Neuronal stem cell (in vitro differentiated cells): ENCODE measurements around the gene ACAT2.

Experiments used
- DNase-seq: peaks from one replicate; pipeline ENCODE4 v3.0.0-alpha.2; 2013; ENCODE audit warnings: low spot score
- H2AFZ ChIP-seq: one replicate; pipeline ENCODE4 v1.6.1; 2013; ENCODE audit warnings: mild to moderate bottlenecking, low read length, inconsistent platforms
- H2AK5ac ChIP-seq: 2 replicates; pipeline ENCODE4 v1.6.1; 2013; ENCODE audit warnings: low read depth, mild to moderate bottlenecking, inconsistent platforms, low read length, moderate library complexity, mixed read lengths
- H2BK120ac ChIP-seq: 2 replicates; pipeline ENCODE4 v1.6.1; 2013; ENCODE audit warnings: low read depth, mild to moderate bottlenecking, inconsistent platforms, low read length, moderate library complexity, mixed read lengths
- H2BK12ac ChIP-seq: one replicate; pipeline ENCODE4 v1.6.1; 2013; ENCODE audit warnings: low read length, inconsistent platforms
- H2BK15ac ChIP-seq: 2 replicates; pipeline ENCODE4 v1.6.1; 2013; ENCODE audit warnings: mild to moderate bottlenecking, low read length, inconsistent platforms, mixed read lengths
- H2BK5ac ChIP-seq: one replicate; pipeline ENCODE4 v1.6.1; 2013; ENCODE audit warnings: inconsistent platforms, mild to moderate bottlenecking, low read length, moderate library complexity
- H3K14ac ChIP-seq: one replicate; pipeline ENCODE4 v1.6.1; 2013; ENCODE audit warnings: low read length, inconsistent platforms
- H3K18ac ChIP-seq: 2 replicates; pipeline ENCODE4 v1.6.1; 2013; ENCODE audit warnings: low read length, inconsistent platforms
- H3K23ac ChIP-seq: 2 replicates; pipeline ENCODE4 v1.6.1; 2013; ENCODE audit warnings: low read depth, mild to moderate bottlenecking, mixed read lengths, low read length, inconsistent platforms; ENCODE audit not compliant: poor library complexity
- H3K27ac ChIP-seq: replicated peaks from 3 replicates; pipeline ENCODE4 v1.5.1; 2013; ENCODE audit warnings: low read length, inconsistent platforms
- H3K27me3 ChIP-seq, 3 experiments: 2 replicates each; pipeline ENCODE4 v1.6.1; 2013; ENCODE audit warnings: low read length in 3 of 3, mild to moderate bottlenecking in 2 of 3, inconsistent platforms in 1 of 3, low read depth in 1 of 3, mixed read lengths in 1 of 3, moderate library complexity in 1 of 3; ENCODE audit not compliant: control insufficient read depth in 3 of 3, insufficient read depth in 3 of 3
- H3K36me3 ChIP-seq, 2 donors: replicated peaks in 1 of 2; 2 replicates each; pipeline ENCODE4 v1.6.1; 2013; ENCODE audit warnings: low read length in 2 of 2; ENCODE audit not compliant: control insufficient read depth in 2 of 2, insufficient read depth in 2 of 2
- H3K4ac ChIP-seq: 2 replicates; pipeline ENCODE4 v1.6.1; 2013; ENCODE audit warnings: inconsistent platforms, mild to moderate bottlenecking, low read length, moderate library complexity
- H3K4me1 ChIP-seq, 2 donors: 1 replicate in 1 of 2; 2 replicates in 1 of 2; pipeline ENCODE4 v1.6.1; 2013; ENCODE audit warnings: low read length in 2 of 2, low read depth in 1 of 2; ENCODE audit not compliant: control insufficient read depth in 2 of 2, insufficient read depth in 1 of 2
- H3K4me2 ChIP-seq: one replicate; pipeline ENCODE4 v1.6.1; 2013; ENCODE audit warnings: mild to moderate bottlenecking, low read length, inconsistent platforms; ENCODE audit not compliant: insufficient read depth, poor library complexity, severe bottlenecking
- H3K4me3 ChIP-seq, 2 donors: 2 replicates each; pipeline ENCODE4 v1.5.1; 2013; ENCODE audit warnings: low read length in 2 of 2, mild to moderate bottlenecking in 2 of 2, inconsistent platforms in 1 of 2, moderate library complexity in 1 of 2
- H3K79me1 ChIP-seq: one replicate; pipeline ENCODE4 v1.6.1; 2013; ENCODE audit warnings: low read depth, mild to moderate bottlenecking, inconsistent platforms, low read length, moderate library complexity
- H3K9ac ChIP-seq: one replicate; pipeline ENCODE4 v1.6.1; 2013; ENCODE audit warnings: mild to moderate bottlenecking, low read depth, low read length, inconsistent platforms; ENCODE audit not compliant: poor library complexity
- H3K9me3 ChIP-seq, 2 donors: replicated peaks in 1 of 2; 2 replicates each; pipeline versions ENCODE3 to v1.6.1; 2013; ENCODE audit warnings: low read length in 2 of 2, mild to moderate bottlenecking in 2 of 2, inconsistent platforms in 1 of 2, low read depth in 1 of 2, mixed read lengths in 1 of 2, moderate library complexity in 1 of 2; ENCODE audit not compliant: control insufficient read depth in 2 of 2, insufficient read depth in 1 of 2
- H4K8ac ChIP-seq: one replicate; pipeline ENCODE4 v1.6.1; 2013; ENCODE audit warnings: low read depth, mild to moderate bottlenecking, inconsistent platforms, low read length, moderate library complexity
- H4K91ac ChIP-seq: one replicate; pipeline ENCODE4 v1.6.1; 2013; ENCODE audit warnings: low read length, low read depth, mild to moderate bottlenecking, inconsistent platforms; ENCODE audit not compliant: poor library complexity
- WGBS, 2 donors: extraction: QIAGEN DNeasy Blood & Tissue Kit; methylation state at CpG; one replicate each; pipeline ENCODE4 v1.1.7; 2013; ENCODE audit warnings: missing lambda C conversion rate in 2 of 2, mixed read lengths in 1 of 2; ENCODE audit not compliant: insufficient read length in 2 of 2, insufficient replicate concordance in 1 of 2; ENCODE audit errors: extremely low coverage in 2 of 2; 5-methylcytosine and 5-hydroxymethylcytosine counted together

ACAT2 gene

DNA sequence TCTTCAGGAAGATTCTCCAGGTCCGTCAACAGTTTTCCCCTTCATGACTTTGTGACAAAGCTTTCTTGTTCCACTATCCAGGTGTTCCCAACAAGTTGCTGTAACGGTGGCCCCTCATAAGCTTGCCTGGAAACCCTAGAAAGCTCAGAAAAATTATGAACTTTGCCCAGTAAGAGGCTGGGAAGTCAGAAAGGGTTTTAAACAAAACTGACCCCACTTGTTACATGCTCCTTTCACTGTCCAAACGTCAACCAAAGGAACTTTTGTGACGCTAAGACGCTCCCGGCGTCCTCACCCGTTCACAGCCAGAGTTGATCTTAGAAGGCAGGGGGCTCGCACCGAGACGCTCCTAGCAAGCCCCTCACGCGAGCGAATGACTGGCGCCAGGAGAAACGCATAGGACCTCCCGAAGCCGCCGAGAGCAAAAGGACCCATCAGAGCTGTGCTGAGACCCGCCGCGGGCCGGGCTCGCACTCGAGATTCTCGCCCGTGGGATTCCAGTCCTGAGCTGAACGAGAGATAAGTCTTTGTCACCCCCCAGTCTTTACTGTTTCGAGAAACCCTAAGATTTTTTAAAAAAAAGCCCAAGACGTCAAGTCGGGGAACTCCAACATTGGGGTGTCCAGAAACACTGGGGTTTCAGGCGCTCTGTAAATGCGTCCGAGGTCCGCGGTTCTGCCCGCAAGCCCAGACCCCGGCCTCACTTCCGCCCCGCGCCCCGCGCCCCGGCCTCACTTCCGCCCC, 544 bp upstream of the ACAT2 start:
- peak overlapping the region; percentile 13 for H2BK120ac ChIP-seq
- peak overlapping the region; percentile 92 for H2AFZ ChIP-seq
- peaks cover 9% of the 10 kb centered on the region for H3K79me1 ChIP-seq
- no peaks in the 10 kb centered on the region for H3K27me3 ChIP-seq
- peaks cover 26 to 78% of the 10 kb centered on the region in 2 donors for H3K36me3 ChIP-seq
- no peak overlapping the region for H4K91ac ChIP-seq
- peak overlapping the region; percentile 37 for H3K9ac ChIP-seq
- H3K27ac ChIP-seq: peak overlapping the region; percentile 84
- H2AK5ac ChIP-seq: peak overlapping the region; percentile 66
- peak overlapping the region; percentile 84 for H3K18ac ChIP-seq
- no peak overlapping the region for H4K8ac ChIP-seq
- peak overlapping the region; percentile 25 to 75 for H3K4me3 ChIP-seq
- peak; percentile 32 for DNase-seq
- peaks cover 16 to 28% of the 10 kb centered on the region in 2 donors for H3K4me1 ChIP-seq
- no peaks in the 10 kb centered on the region for H3K9me3 ChIP-seq
- WGBS, 2 donors: no CpG with 5 or more reads among the region's 45 CpGs
- peak overlapping the region; percentile 92 for H3K23ac ChIP-seq
- no peak overlapping the region for H2BK15ac ChIP-seq
- H2BK12ac ChIP-seq: no peak overlapping the region
- no peak overlapping the region for H3K4ac ChIP-seq
- H2BK5ac ChIP-seq: no peak overlapping the region
- H3K4me2 ChIP-seq: peak overlapping the region; percentile 72
- no peak overlapping the region for H3K14ac ChIP-seq

DNA sequence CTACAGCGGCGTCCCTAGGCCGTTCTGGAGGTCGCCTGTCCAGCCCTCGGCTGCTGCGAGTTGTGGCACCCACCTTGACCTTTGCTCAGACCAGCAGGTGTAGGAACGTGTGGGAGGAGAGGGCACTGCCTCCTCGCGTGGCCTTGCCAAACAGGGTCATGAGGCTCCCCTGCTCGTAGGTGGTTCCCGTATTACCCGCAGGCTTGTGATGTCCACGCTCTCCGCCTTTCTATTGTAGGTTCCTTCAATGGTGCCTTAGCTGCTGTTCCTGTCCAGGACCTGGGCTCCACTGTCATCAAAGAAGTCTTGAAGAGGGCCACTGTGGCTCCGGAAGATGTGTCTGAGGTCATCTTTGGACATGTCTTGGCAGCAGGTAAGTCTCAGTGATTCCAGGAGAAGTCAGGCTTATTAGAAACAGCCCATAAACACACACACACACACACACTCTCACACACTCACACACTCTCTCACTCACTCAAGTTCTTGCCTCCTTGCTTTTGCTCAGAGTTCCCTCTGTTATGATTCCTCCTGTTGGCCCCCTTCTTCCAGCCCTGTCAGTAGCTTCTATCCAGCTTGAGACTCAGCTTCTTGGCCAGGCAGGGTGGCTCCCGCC, 942 bp downstream of the ACAT2 start:
- no peak for DNase-seq
- Histone ChIP-seq H2BK120ac (no peak overlapping the region), H3K4me3 (peak overlapping the region; percentile 75 to 84), H3K4me1 (peaks cover 16 to 28% of the 10 kb centered on the region in 2 donors), H3K4me2 (peak overlapping the region; percentile 75), H3K27ac (peak overlapping the region; percentile 79), H3K14ac (no peak overlapping the region), H3K9me3 (no peaks in the 10 kb centered on the region), H2AFZ (peak overlapping the region; percentile 5), H4K8ac (no peak overlapping the region), H2BK5ac (no peak overlapping the region), H3K4ac (peak overlapping the region; percentile 53), H2BK15ac (peak overlapping the region; percentile 7), H2AK5ac (peak overlapping the region; percentile 30), H3K23ac (peak overlapping the region; percentile 8), H4K91ac (no peak overlapping the region), H2BK12ac (peak overlapping the region; percentile 47), H3K9ac (peak overlapping the region; percentile 82), H3K18ac (peak overlapping the region; percentile 93), H3K79me1 (peaks cover 13% of the 10 kb centered on the region), H3K27me3 (no peaks in the 10 kb centered on the region), H3K36me3 (peaks cover 34 to 78% of the 10 kb centered on the region in 2 donors)
- no CpG with 5 or more reads among the region's 16 CpGs for WGBS, 2 donors

DNA sequence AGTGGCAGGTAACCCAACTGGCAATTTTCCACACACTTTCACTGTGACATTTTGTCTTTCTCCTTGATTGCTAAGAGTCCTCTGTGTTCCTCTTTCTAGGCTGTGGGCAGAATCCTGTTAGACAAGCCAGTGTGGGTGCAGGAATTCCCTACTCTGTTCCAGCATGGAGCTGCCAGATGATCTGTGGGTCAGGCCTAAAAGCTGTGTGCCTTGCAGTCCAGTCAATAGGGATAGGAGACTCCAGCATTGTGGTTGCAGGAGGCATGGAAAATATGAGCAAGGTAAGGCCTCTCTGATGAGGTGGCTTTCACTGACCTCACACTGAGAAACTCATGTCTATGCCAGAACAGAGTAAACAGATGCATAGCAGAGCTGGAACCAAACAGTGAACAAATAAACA, 5.1 kb downstream of the ACAT2 start:
- Histone ChIP-seq H3K4me1 (peaks cover 9 to 15% of the 10 kb centered on the region in 2 donors), H2BK12ac (no peak overlapping the region), H2BK15ac (no peak overlapping the region), H3K9me3 (peaks cover 2 to 7% of the 10 kb centered on the region in 2 donors), H4K8ac (no peak overlapping the region), H2BK120ac (no peak overlapping the region), H3K27ac (no peak overlapping the region), H2BK5ac (no peak overlapping the region), H2AFZ (no peak overlapping the region), H3K23ac (no peak overlapping the region), H3K9ac (no peak overlapping the region), H3K4ac (no peak overlapping the region), H3K36me3 (peaks cover 48 to 92% of the 10 kb centered on the region in 2 donors), H3K18ac (no peak overlapping the region), H2AK5ac (no peak overlapping the region), H4K91ac (no peak overlapping the region), H3K79me1 (peaks cover 13% of the 10 kb centered on the region), H3K14ac (no peak overlapping the region), H3K27me3 (no peaks in the 10 kb centered on the region), H3K4me3 (no peak overlapping the region), H3K4me2 (no peak overlapping the region)
- no peak for DNase-seq

DNA sequence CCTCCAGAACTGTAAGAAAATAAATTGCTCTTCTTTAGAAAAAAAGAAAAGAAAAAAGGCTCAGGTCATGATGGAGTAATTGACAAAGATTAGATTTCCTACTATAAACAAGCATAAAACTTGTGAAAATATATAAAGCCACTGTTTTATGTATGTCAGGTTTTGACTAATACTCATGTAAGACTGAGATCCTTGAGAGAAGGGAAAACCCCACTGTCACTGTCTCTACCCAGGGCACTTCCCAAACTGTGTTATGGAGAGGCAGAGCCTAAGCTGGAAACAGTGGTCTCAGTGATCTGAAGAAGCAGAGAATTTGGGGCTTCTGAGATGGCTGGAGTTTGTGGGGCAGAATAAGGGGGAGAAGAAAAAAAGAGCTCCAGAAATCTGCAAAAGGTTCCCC, 7.6 kb downstream of the ACAT2 start:
- no peak overlapping the region for H4K91ac ChIP-seq
- no peak overlapping the region for H3K14ac ChIP-seq
- no peak overlapping the region for H3K9ac ChIP-seq
- peaks cover 2 to 7% of the 10 kb centered on the region in 2 donors for H3K9me3 ChIP-seq
- H4K8ac ChIP-seq: no peak overlapping the region
- no peak overlapping the region for H2BK15ac ChIP-seq
- H2AK5ac ChIP-seq: no peak overlapping the region
- H3K18ac ChIP-seq: no peak overlapping the region
- H3K4me3 ChIP-seq: no peak overlapping the region
- peaks cover 41 to 99% of the 10 kb centered on the region in 2 donors for H3K36me3 ChIP-seq
- no peak overlapping the region for H2BK120ac ChIP-seq
- peaks cover 6% of the 10 kb centered on the region for H3K79me1 ChIP-seq
- no peak overlapping the region for H3K4me2 ChIP-seq
- H2AFZ ChIP-seq: no peak overlapping the region
- H3K23ac ChIP-seq: no peak overlapping the region
- no peak overlapping the region for H2BK12ac ChIP-seq
- H2BK5ac ChIP-seq: no peak overlapping the region
- no peaks in the 10 kb centered on the region for H3K27me3 ChIP-seq
- DNase-seq: no peak
- peaks cover 1 to 3% of the 10 kb centered on the region in 2 donors for H3K4me1 ChIP-seq
- H3K27ac ChIP-seq: no peak overlapping the region
- no peak overlapping the region for H3K4ac ChIP-seq
